Activated T-cell treated with anti-CD3 and anti-CD28 coated beads, Interleukin-2, amount 50 U/mL, for 72 hours (primary cell): ENCODE data around the gene IFT20. TPM values are rescaled to one million over a fixed set of nuclear protein-coding genes. Genes with fewer than 3 reads are reported as not detected.

Experiments used
- ATAC-seq, 2 donors: fragments of 150-1000 bp; cut with Tn5 transposase; replicated peaks in 1 of 2; 2 replicates each; pipeline ENCODE4 v1.10.0; 2021; ENCODE audit warnings: moderate library complexity in 2 of 2, mild to moderate bottlenecking in 1 of 2
- DNase-seq, 2 donors: peaks; one replicate each; pipeline ENCODE4 v3.0.0; 2021 to 2022; ENCODE audit warnings: mixed read lengths in 1 of 2
- H3K27ac Mint-ChIP-seq: one replicate; pipeline ENCODE4 v1.8.0; 2022; ENCODE audit warnings: mild to moderate bottlenecking, moderate library complexity, mixed read lengths
- H3K27me3 Mint-ChIP-seq: one replicate; pipeline ENCODE4 v1.8.0; 2022; ENCODE audit warnings: low read depth, mixed read lengths
- H3K36me3 Mint-ChIP-seq, 2 donors: one replicate each; pipeline ENCODE4 v1.8.0; 2022; ENCODE audit warnings: mixed read lengths in 2 of 2, mild to moderate bottlenecking in 1 of 2; ENCODE audit not compliant: insufficient read depth in 2 of 2
- H3K4me1 Mint-ChIP-seq: one replicate; pipeline ENCODE4 v1.8.0; 2022; ENCODE audit warnings: low read depth, mixed read lengths
- H3K4me3 Mint-ChIP-seq, 2 donors: one replicate each; pipeline ENCODE4 v1.8.0; 2022; ENCODE audit warnings: mild to moderate bottlenecking in 2 of 2, mixed read lengths in 2 of 2, moderate library complexity in 2 of 2
- H3K9me3 Mint-ChIP-seq, 2 donors: one replicate each; pipeline ENCODE4 v1.8.0; 2022; ENCODE audit warnings: mixed read lengths in 2 of 2
- total RNA-seq, 2 donors: library from RNA; stranded (reverse); gene quantifications; one replicate each; pipeline ENCODE4 v1.2.3, GENCODE V29; 2022

IFT20 gene
- total RNA-seq, 2 donors from 2014 or later: 31.1 to 31.7 TPM

- Mint-ChIP-seq H3K4me1 (no peaks in the 10 kb centered on the region), H3K27me3 (no peaks in the 10 kb centered on the region), H3K27ac (peak overlapping the region; percentile 51), H3K9me3 (no peaks in the 10 kb centered on the region), H3K4me3 (no peak overlapping the region), H3K36me3 (peaks cover 3 to 9% of the 10 kb centered on the region in 2 donors)
- ATAC-seq: no peak
- no peak for DNase-seq
Observed at GRCh38 chr17:28350271-28350670, 15.0 kb upstream of the IFT20 start.

- Mint-ChIP-seq H3K4me1 (no peaks in the 10 kb centered on the region), H3K27me3 (no peaks in the 10 kb centered on the region), H3K9me3 (no peaks in the 10 kb centered on the region), H3K4me3 (no peak overlapping the region), H3K36me3 (peaks cover 3 to 9% of the 10 kb centered on the region in 2 donors), H3K27ac (no peak overlapping the region)
- no peak for DNase-seq
- ATAC-seq: no peak
Observed at GRCh38 chr17:28348979-28349378, 13.7 kb upstream of the IFT20 start.

GRCh38 chr17:28347261-28347891 is 12.1 kb upstream of the IFT20 start:
- H3K27ac Mint-ChIP-seq: no peak overlapping the region
- DNase-seq (no peak), ATAC-seq (no peak)
- no peak overlapping the region for H3K4me3 Mint-ChIP-seq
- no peaks in the 10 kb centered on the region for H3K27me3 Mint-ChIP-seq
- no peaks in the 10 kb centered on the region for H3K9me3 Mint-ChIP-seq
- H3K36me3 Mint-ChIP-seq: peaks cover 1 to 9% of the 10 kb centered on the region in 2 donors
- H3K4me1 Mint-ChIP-seq: peaks cover 4% of the 10 kb centered on the region

GRCh38 chr17:28346746-28347246 is 11.5 kb upstream of the IFT20 start:
- no peak for ATAC-seq
- DNase-seq: no peak
- Mint-ChIP-seq H3K27me3 (no peaks in the 10 kb centered on the region), H3K27ac (no peak overlapping the region), H3K4me3 (no peak overlapping the region), H3K4me1 (peaks cover 4% of the 10 kb centered on the region), H3K36me3 (peaks cover 1 to 9% of the 10 kb centered on the region in 2 donors), H3K9me3 (no peaks in the 10 kb centered on the region)

- H3K4me3 Mint-ChIP-seq: no peak overlapping the region
- ATAC-seq (no peak), DNase-seq (no peak)
- H3K4me1 Mint-ChIP-seq: peaks cover 4% of the 10 kb centered on the region
- no peaks in the 10 kb centered on the region for H3K27me3 Mint-ChIP-seq
- H3K27ac Mint-ChIP-seq: peak overlapping the region; percentile 22
- no peaks in the 10 kb centered on the region for H3K9me3 Mint-ChIP-seq
- peaks cover 1 to 9% of the 10 kb centered on the region in 2 donors for H3K36me3 Mint-ChIP-seq
Observed at GRCh38 chr17:28346199-28346580, 10.9 kb upstream of the IFT20 start.

GRCh38 chr17:28345419-28346198 is 10.3 kb upstream of the IFT20 start:
- Mint-ChIP-seq H3K27me3 (no peaks in the 10 kb centered on the region), H3K9me3 (no peaks in the 10 kb centered on the region), H3K36me3 (peaks cover 0 to 7% of the 10 kb centered on the region in 2 donors), H3K4me3 (no peak overlapping the region), H3K27ac (no peak overlapping the region), H3K4me1 (peaks cover 4% of the 10 kb centered on the region)
- DNase-seq: no peak
- ATAC-seq: no peak

GRCh38 chr17:28344435-28344901 is 9.2 kb upstream of the IFT20 start:
- ATAC-seq: peak in 1 of 2 donors; percentile 12
- peaks cover 4% of the 10 kb centered on the region for H3K4me1 Mint-ChIP-seq
- no peak for DNase-seq
- H3K27me3 Mint-ChIP-seq: no peaks in the 10 kb centered on the region
- H3K4me3 Mint-ChIP-seq: no peak overlapping the region
- no peak overlapping the region for H3K27ac Mint-ChIP-seq
- no peaks in the 10 kb centered on the region for H3K9me3 Mint-ChIP-seq
- H3K36me3 Mint-ChIP-seq: peaks cover 0 to 5% of the 10 kb centered on the region in 2 donors

- H3K36me3 Mint-ChIP-seq: peaks cover 0 to 5% of the 10 kb centered on the region in 2 donors
- DNase-seq (no peak), ATAC-seq (no peak)
- H3K9me3 Mint-ChIP-seq: no peaks in the 10 kb centered on the region
- H3K27ac Mint-ChIP-seq: no peak overlapping the region
- no peaks in the 10 kb centered on the region for H3K27me3 Mint-ChIP-seq
- H3K4me3 Mint-ChIP-seq: no peak overlapping the region
- peaks cover 4% of the 10 kb centered on the region for H3K4me1 Mint-ChIP-seq
Observed at GRCh38 chr17:28344011-28344410, 8.7 kb upstream of the IFT20 start.

- Mint-ChIP-seq H3K27me3 (no peaks in the 10 kb centered on the region), H3K27ac (no peak overlapping the region), H3K9me3 (no peaks in the 10 kb centered on the region), H3K36me3 (peaks cover 0 to 5% of the 10 kb centered on the region in 2 donors), H3K4me1 (peaks cover 5% of the 10 kb centered on the region), H3K4me3 (no peak overlapping the region)
- DNase-seq (no peak), ATAC-seq (no peak)
Observed at GRCh38 chr17:28343491-28343932, 8.2 kb upstream of the IFT20 start.

GRCh38 chr17:28342313-28342712 is 7.0 kb upstream of the IFT20 start:
- peak overlapping the region; percentile 16 for H3K27ac Mint-ChIP-seq
- ATAC-seq (no peak), DNase-seq (no peak)
- H3K4me1 Mint-ChIP-seq: peaks cover 17% of the 10 kb centered on the region
- H3K36me3 Mint-ChIP-seq: peaks cover 0 to 3% of the 10 kb centered on the region in 2 donors
- no peaks in the 10 kb centered on the region for H3K27me3 Mint-ChIP-seq
- H3K4me3 Mint-ChIP-seq: no peak overlapping the region
- H3K9me3 Mint-ChIP-seq: no peaks in the 10 kb centered on the region

GRCh38 chr17:28341516-28341915 is 6.2 kb upstream of the IFT20 start:
- no peaks in the 10 kb centered on the region for H3K27me3 Mint-ChIP-seq
- H3K36me3 Mint-ChIP-seq: peaks cover 0 to 3% of the 10 kb centered on the region in 2 donors
- DNase-seq: no peak
- H3K27ac Mint-ChIP-seq: no peak overlapping the region
- no peak overlapping the region for H3K4me3 Mint-ChIP-seq
- no peak for ATAC-seq
- no peaks in the 10 kb centered on the region for H3K9me3 Mint-ChIP-seq
- H3K4me1 Mint-ChIP-seq: peaks cover 25% of the 10 kb centered on the region

- H3K27me3 Mint-ChIP-seq: no peaks in the 10 kb centered on the region
- ATAC-seq (no peak), DNase-seq (no peak)
- H3K36me3 Mint-ChIP-seq: no peaks in the 10 kb centered on the region
- H3K9me3 Mint-ChIP-seq: no peaks in the 10 kb centered on the region
- no peak overlapping the region for H3K4me3 Mint-ChIP-seq
- H3K4me1 Mint-ChIP-seq: peaks cover 25% of the 10 kb centered on the region
- H3K27ac Mint-ChIP-seq: peak overlapping the region; percentile 74
Observed at GRCh38 chr17:28340374-28340773, 5.1 kb upstream of the IFT20 start.

GRCh38 chr17:28339431-28339830 is 4.2 kb upstream of the IFT20 start:
- H3K27ac Mint-ChIP-seq: no peak overlapping the region
- H3K9me3 Mint-ChIP-seq: no peaks in the 10 kb centered on the region
- no peak overlapping the region for H3K4me3 Mint-ChIP-seq
- H3K4me1 Mint-ChIP-seq: peaks cover 31% of the 10 kb centered on the region
- DNase-seq (no peak), ATAC-seq (no peak)
- no peaks in the 10 kb centered on the region for H3K27me3 Mint-ChIP-seq
- no peaks in the 10 kb centered on the region for H3K36me3 Mint-ChIP-seq
